ENCODE results near the gene DCP1A.

The DCP1A gene

GRCh38 chr3:53238051-53238850 is 109.1 kb downstream of the DCP1A start:
- Mint-ChIP-seq H3K27ac (no peak overlapping the region), H3K27me3 (no peaks in the 10 kb centered on the region), H3K36me3 (ENCODE audit: low read depth) (peaks cover 94% of the 10 kb centered on the region), H3K9me3 (no peaks in the 10 kb centered on the region), H3K4me1 (ENCODE audit: low read depth) (peaks cover 5% of the 10 kb centered on the region), H3K4me3 (no peak overlapping the region)
- no peak for DNase-seq

- no peak for DNase-seq
- Mint-ChIP-seq H3K36me3 (ENCODE audit: low read depth) (peaks cover 98% of the 10 kb centered on the region), H3K4me1 (ENCODE audit: low read depth) (peaks cover 3% of the 10 kb centered on the region), H3K27me3 (no peaks in the 10 kb centered on the region), H3K4me3 (no peak overlapping the region), H3K9me3 (no peaks in the 10 kb centered on the region), H3K27ac (peak overlapping the region; percentile 80)
These were observed 111.1 kb downstream of the DCP1A start for GRCh38 chr3:53236112-53236841.

- H3K9me3 Mint-ChIP-seq: no peaks in the 10 kb centered on the region
- peak overlapping the region; percentile 80 for H3K27ac Mint-ChIP-seq
- DNase-seq: no peak
- H3K36me3 Mint-ChIP-seq (ENCODE audit: low read depth): peaks cover 98% of the 10 kb centered on the region
- H3K27me3 Mint-ChIP-seq: no peaks in the 10 kb centered on the region
- H3K4me1 Mint-ChIP-seq (ENCODE audit: low read depth): peaks cover 3% of the 10 kb centered on the region
- H3K4me3 Mint-ChIP-seq: no peak overlapping the region
These were observed 111.8 kb downstream of the DCP1A start for GRCh38 chr3:53235545-53235944.

- H3K27ac Mint-ChIP-seq: no peak overlapping the region
- H3K27me3 Mint-ChIP-seq: no peaks in the 10 kb centered on the region
- H3K9me3 Mint-ChIP-seq: no peaks in the 10 kb centered on the region
- peaks cover 3% of the 10 kb centered on the region for H3K4me1 Mint-ChIP-seq (ENCODE audit: low read depth)
- peaks cover 98% of the 10 kb centered on the region for H3K36me3 Mint-ChIP-seq (ENCODE audit: low read depth)
- DNase-seq: no peak
- no peak overlapping the region for H3K4me3 Mint-ChIP-seq
These were observed 112.5 kb downstream of the DCP1A start for GRCh38 chr3:53234841-53235232.

GRCh38 chr3:53234130-53234840 is 113.1 kb downstream of the DCP1A start:
- peak overlapping the region; percentile 75 for H3K27ac Mint-ChIP-seq
- DNase-seq: no peak
- peaks cover 3% of the 10 kb centered on the region for H3K4me1 Mint-ChIP-seq (ENCODE audit: low read depth)
- H3K4me3 Mint-ChIP-seq: no peak overlapping the region
- H3K36me3 Mint-ChIP-seq (ENCODE audit: low read depth): peaks cover 98% of the 10 kb centered on the region
- H3K27me3 Mint-ChIP-seq: no peaks in the 10 kb centered on the region
- H3K9me3 Mint-ChIP-seq: no peaks in the 10 kb centered on the region
